HG03439 (cell line): ENCODE results near the gene ADGRL2.

ENCODE experiments used
- ATAC-seq: cut with Tn5 transposase; IDR thresholded peaks from one replicate; pipeline ENCODE4 v1.9.1; 2021; ENCODE audit warnings: mild to moderate bottlenecking, moderate library complexity; ENCODE audit not compliant: unreplicated experiment

Gene ADGRL2

DNA sequence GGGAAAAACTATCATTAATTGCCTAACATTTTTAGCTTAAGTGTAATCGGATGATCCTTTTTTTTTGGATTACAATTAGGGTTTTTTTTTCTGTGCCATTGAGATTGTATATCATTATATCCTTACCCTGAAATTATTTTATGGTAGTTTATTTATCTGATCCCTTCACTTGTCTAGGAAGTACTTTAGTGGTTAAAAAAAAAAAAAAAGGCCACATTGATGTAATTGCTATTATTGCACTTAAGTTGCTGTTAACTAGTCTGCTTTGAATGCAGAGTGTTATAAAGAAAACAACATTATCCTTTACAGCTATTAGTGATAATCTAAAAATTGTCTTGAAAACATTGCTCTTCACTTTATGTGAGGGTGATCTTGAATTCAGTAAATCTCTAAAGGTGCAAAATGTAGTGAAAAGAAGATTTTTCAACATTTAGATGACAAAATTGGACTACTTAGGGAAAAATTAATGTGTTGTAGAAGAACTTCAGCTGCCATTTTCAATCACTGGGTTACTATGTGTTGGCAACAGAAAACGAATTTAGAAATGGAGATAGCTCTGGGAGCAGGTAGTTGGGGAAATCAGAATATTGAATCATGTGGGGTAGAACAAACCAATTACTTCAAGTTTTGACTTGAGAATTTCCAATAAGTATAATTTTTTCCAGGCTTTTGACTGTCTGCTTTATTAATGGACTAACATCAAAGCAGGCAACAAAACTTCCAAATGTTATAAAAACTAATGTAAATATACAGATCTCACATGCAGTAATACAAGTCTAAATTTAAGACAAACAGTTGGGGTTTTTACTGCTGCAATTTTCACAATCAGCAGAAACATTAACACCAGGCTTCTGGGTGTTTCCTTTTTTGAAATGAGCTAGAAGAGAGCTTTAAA, 5.0 kb downstream of the ADGRL2 start:
- no peak for ATAC-seq

DNA sequence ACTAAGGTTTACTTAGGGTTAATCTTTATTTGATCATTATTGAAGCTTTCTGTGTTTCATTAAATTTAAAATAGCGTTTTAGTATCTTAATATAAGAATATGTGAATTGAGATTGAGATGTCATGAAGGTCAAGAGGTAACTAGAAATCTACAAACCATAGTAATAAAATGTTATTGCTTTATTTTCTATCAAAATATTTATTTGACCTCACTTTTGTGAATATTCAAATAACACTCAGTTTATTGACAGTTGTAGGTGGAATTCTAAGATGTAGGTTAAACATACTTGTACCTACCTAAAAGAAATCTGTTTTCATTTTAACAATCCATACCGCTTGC, 5.7 kb downstream of the ADGRL2 start:
- no peak for ATAC-seq

DNA sequence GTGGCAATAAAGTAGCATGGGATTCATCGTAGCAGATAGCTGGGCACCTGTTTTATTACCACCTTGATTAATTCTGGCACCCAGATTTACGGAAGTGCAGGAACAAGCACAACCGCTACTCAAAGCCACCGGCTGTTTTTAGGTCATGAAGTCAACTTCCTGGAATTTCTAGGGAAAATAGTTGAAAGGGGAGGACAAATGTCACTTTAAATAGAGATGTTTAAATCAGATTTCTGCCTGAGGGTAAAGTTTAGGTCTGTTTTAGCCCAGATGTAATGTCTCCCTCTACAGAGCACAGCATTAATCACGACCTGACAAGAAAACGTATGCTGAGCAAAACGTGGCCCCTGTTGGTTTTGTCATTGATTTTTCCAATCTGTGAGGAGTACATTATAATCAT, 8.0 kb downstream of the ADGRL2 start:
- no peak for ATAC-seq

DNA sequence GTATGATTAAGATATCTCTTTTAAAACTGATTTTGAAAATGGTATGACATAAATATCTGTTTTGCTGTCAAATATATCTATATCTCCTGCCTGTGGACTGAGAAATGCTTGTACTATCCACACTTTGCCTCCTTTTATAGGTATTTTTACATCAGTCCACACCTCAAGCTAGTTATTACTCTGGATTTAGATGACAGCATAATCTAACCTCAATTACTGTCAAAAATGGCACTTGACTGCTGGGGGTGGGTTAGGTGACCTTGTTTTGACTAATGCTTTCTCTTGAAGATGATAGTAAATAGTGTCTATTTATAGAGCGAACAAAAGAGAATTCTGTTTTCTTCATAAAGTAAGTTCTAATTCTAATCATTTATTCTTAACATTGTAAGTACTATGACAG, 9.1 kb downstream of the ADGRL2 start:
- no peak for ATAC-seq

DNA sequence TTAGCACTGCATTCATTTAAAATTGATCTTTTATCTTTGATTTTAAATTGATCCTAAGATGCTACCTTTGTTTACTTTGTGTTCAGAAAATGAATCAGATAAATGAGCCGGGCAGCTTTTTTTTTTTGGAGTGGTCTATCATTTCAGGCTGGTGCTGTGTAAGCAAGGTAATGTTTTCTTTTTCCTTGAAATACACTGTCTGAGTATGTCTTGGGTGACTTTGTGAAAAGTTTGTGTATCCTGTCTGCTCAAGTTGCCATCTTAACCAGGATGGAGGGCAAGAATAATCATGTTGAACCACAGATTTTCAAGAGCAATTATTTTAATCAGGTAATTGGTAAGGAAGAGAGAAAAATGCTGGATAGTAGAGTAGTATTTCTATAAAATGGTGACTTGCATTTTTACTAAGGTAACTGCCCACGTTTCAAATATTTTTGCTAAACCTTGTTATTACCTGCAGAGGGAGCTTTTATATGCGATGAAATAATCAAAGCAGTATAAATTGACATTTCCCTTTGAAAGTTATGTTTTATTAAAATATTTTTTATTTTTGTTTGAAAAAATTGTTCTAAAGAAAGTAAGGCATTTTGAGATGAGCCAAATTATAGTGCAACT, 11.1 kb downstream of the ADGRL2 start:
- ATAC-seq, result no peak

DNA sequence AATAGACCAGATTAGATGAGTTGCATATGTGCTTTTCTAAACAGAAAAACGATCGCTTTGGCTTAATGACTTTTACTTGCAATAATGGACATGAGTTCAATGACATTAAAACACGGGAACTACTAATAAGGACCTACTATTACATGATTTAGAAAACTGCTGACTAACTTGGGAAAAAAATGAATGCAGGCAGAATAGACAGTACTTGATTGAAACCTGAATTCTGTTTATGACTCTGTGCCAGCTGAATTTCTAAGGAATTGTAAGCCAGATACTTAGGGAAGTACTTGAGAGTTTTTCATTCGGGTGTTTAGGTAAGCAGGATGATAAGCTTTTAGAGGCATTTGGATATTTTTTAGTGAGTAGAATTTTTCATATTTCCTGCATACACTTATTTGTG, 12.0 kb downstream of the ADGRL2 start:
- ATAC-seq, result no peak

DNA sequence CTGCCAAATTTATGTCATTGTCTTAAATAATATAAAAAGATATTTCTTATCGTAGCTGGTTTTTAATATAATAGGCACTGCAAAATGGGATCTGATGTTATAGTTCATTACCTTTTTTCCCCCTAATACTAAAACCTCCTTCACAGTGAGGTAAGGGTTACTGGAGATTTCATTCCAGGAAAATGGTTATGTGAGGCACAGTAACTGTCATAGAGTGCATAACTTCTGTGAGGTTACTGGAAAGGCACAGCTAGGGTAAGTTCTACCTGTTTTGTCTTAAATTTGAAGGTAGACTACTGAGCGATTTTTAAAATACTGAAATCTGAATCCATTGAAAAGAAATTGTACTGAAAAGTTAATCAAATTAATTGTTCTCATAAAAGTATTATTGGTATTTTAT, 13.0 kb downstream of the ADGRL2 start:
- no peak for ATAC-seq

DNA sequence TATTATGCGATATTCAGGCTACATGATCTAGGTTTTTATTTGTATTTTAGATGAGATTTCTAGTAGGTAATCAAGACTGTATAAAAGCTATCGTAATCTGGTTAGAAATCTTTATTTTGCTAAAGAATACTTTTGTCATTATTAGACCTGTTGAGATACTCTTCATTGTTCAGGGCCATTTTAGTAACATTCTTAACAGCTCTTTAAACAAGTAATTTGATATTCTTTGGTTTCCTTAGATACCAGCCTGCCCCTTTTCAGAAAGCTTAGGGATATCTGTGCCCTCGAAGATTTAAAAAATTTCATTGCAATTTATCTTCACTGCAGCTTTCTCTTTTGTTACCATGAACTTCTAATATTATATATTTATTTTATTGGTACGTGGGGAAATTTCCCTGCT, 18.9 kb downstream of the ADGRL2 start:
- no peak for ATAC-seq

DNA sequence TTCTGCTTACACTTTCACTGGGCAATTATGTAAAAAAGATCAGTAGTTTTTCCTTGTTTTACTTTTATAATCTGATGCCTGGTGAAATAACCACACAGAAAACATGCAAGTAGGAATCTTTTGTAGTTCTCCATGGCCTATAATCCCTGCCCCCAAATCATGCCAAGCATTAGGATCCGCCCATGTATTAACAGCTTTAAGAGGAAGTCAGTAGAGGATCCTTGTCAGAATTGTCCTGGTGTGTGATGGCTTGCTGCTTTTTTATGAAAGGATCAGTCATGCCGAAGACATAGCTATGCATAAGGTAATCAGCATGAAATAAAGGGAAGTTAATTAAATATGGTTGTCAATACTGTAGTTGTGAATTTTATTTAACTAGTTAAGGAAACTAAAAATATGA, 20.0 kb downstream of the ADGRL2 start:
- ATAC-seq, result no peak

DNA sequence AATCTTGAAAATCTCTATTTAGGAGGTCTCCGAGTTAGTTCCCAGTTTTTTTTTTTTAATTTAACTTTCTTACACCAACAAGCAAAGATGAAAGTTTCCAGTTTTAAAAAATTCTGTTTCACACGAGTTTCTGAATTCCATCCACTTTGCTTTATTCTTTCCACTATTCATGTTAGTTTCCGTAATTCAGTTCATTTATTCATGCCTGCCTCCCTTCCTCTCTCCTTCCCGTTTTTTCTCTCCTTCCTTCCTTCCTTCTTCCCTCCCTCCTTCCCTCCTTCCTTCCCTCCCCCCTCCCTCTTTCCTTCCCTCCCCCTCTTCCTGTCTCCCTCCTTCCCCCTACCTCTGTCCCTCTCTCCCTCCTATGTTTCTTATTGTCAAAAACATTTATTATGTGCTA, 22.3 kb downstream of the ADGRL2 start:
- no peak for ATAC-seq

DNA sequence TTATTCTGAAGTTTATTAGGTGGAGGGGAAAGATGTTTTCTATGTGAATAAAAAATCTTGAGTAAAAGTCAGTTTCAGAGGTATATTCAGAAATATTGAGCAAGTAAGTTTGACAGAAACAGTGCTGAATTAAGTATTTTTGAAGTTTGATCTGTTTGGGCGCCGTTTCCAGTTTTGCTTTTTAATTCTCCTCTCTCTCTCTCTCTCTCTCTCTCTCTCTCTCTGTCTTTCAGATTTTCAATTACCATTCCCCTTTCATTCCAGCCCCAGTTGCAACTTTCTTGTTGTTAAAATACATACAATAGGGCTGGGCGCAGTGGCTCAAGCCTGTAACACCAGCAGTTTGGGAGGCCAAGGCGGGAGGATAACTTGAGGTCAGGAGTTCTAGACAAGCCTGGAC, 24.0 kb downstream of the ADGRL2 start:
- ATAC-seq, result no peak

DNA sequence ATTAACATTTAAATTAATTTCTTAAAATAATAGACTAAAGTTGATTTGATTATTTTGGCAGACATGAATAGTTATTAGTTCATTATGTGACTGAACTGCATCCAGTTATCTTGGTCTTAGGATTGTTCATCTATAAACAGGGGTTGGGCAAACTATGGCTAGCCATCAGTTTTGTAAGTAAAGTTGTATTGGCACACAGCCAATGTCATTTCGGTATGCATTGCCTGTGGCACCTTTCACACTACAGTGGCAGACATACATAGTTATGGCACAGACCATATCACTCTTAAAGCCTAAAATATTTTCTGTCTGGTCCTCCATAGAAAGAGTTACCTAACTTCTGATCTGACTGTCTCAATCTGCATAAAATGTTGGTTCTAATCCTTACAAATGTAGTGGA, 27.2 kb downstream of the ADGRL2 start:
- no peak for ATAC-seq

DNA sequence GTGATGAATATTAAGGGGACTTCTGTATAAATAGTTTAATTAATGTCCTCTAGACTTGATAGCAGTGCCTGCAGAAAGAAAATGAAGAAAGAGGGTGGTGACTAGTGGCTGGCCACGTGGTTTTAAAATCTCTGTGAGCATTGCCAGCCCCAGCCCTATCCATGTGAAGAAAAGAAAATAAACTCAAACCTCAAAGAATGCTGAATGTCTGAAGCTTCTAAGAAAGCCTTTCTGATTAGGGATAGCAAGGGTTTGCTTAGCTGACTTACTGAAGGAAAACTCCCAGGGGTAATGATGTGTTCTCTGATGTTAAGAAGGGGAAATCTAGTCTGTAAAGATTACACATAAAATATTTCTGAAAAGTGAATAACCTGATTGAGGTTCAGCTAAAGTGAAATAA, 31.8 kb downstream of the ADGRL2 start:
- ATAC-seq, result no peak

DNA sequence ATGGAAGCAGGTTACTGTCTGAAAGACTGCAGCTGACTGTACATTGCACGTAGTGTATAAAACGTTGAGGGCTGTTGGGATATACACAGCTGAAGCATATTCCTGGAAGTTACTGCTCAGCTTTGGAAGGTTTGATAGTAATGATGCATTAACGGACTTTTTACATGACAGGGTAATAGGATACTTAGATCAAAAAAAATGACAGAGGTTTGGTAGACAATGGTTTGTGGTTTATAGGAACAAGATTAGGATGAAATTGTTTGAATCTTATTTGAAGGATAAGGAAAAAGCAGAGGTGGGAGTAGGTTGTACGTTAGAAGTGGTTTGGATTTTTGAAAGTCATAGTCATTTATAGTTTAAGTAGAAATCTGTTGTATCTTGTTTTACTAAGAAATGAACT, 33.0 kb downstream of the ADGRL2 start:
- no peak for ATAC-seq

DNA sequence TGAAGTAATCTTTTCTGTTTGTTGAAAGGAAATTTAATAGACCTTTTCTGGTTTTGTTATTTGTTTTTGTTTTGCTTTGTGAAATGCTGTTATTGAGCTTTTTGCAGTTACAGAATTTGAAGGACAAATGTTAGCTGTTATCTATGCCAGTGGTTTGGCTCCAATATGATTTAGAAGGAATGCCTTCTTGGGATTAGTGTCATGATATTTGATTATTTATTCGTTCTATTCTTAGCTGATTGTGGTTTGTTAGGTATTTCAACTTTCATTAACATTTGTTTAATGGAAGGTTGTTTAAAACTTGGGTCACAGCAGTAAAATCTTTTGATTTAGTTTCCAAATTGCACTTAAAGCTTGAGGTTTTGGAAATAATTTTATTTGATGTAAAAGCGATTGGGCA, 33.5 kb downstream of the ADGRL2 start:
- no peak for ATAC-seq

DNA sequence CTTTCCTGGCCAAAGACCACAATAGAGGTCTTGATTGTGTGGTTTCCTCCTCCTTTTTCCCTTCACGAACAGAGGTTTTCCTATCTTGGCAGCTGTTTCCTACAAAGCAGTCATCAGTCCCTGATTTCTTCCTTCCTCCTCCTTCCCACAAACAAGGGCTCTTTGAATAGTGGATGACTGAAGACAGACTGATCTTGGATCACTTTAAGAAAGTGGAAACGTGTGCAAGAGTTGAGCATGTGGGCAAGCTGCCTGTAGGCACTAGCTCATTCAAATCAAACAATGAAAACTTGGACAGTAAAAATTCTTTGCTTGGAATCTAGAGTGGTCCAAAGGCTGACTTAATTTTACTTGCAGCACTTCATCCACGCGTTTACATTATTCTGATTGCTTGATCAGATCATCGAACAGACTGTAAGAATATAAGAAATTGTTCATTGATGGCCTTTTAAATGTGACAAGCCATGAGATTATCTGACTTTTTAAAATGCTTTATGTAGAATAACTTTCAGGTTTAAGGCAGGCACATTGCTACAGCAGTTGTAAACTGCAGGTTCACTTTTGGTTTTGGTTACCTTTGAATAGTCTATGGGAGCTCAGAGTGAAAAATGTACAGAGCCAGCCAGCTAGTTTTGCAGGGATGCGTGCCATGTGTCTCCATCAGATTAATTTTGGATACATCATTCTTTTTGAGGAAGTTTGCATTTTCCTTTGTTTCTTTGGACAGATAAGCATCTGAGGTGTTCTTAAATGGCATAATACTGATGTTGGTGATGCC, 34.4 kb downstream of the ADGRL2 start:
- ATAC-seq, result no peak

DNA sequence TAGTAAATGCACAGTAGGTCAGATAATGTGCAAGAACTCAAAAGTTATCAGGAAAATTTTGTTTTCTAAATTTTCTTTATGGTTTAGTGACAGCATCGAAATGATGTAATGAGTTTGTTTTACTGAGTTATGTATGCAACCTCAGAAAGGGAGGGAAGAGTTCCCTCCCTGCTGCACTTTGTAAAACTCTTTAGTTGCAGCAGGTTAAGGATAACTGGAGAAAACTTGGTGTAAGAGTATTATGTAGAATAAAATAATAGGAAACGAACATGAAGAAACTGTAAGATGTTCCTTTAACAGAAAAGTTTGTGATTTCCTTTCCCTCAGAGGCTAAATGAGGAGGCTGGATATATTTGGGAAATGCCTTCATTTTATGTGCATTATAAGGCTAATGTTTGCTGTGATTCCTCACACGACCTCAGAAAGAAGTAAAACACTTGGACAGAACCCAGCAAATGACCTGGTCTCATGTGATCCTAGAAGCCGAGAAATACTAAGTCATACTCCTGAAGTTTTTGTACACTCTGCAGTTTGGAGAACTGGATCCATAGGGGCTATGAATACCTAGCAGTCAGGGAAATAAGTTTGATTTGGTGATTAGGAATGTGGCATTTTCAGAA, 35.4 kb downstream of the ADGRL2 start:
- ATAC-seq, result no peak

DNA sequence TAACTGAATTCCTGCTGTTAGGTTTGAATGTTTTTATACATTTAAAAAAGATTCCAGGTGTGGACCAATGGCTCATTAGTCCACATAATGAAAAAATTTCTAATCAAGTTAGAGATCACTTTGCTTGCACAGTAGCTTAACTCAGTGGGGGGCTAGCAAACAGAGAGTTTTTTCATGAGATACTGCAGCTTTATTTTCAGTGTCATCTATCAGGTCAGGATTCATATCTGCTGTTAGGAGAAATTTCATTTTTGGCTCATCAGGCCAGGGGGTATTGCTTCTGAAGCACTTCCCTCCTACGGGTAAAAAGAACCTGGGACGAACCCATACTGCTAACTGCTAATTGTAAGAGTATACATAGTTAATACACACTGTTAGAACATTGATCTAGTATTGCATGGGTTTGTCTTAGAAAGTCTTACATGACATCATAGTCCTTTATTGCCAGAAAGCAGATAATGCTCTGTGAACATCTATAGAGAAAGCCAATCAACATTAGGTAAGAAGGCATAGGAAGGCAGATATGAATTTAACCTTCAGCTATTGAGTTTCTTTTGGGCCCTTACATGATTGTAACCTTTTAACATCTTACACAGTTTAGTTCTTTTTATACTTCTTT, 38.0 kb downstream of the ADGRL2 start:
- no peak for ATAC-seq

DNA sequence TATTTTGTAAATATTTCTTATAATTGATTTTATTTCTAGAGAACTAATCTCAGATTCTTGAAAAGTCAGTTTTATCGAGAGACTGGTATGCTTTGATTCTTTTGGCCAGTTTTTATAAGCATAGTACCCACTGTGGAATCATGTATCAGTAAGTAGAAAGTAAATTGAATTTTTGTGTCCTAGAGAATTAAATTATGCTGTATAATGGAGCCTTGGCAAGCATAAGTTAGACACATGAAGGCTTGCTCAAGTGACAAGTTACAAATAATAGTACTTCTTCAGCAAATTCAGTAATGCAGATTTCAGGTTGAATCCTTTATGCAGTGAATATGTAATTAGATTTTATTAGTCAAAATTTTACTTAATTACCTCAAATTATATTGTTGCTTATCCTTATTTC, 40.1 kb downstream of the ADGRL2 start:
- no peak for ATAC-seq

DNA sequence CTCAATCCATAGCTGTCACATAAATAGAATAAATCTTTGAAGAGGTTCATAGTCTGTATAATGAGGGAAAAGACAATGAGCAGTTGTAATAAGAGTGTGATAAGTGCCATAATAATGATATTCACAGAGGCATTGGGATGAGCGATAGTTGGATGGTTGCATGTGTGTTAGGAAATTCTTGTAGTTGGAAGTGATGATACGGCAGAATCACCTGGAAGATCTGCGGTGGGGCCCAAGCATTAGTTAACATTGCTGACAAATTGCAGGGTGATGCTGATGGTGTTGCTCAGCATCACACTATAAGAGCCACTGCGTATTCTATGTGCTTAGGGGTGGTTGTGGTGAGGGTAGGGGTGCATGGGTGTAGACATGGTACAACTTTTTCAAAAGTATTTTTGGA, 41.1 kb downstream of the ADGRL2 start:
- ATAC-seq, result no peak

DNA sequence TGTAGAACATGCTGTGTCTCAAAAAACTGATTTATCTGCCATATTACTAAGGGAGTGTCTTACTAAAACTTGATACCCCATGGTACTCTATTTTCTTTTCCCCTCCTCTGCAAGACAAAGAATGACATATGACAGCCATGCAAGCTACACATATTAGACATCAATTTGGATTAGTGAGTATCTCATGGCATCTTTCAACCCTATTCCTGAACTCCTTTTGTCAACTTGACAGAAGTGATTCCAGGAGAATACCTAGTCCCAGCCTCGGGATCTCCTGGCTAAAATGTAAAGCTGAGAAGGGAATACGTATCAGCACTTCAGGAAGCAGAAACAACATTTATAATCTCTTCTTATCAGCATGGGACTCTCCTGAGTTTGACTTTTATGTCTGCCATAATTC, 43.7 kb downstream of the ADGRL2 start:
- no peak for ATAC-seq
